Kidney (tissue), 14 donors: ENCODE data around the gene KLHL29. TPM values are rescaled to one million over a fixed set of nuclear protein-coding genes. Genes with fewer than 3 reads are reported as not detected.

ENCODE experiments used
- DNase-seq, 5 donors: peaks; one replicate each; pipeline ENCODE4 v3.0.0-alpha.2; 2013 to 2020
- FAIRE-seq: peaks from 2 replicates; lab custom pipeline; 2012; peaks lifted over from hg19 to GRCh38; lab: Jason Lieb, UNC
- H3K27ac ChIP-seq, 2 donors: one replicate each; pipeline ENCODE4 v1.7.0; 2013; ENCODE audit warnings: low read depth in 2 of 2, low read length in 2 of 2, inconsistent platforms in 1 of 2
- H3K27me3 ChIP-seq: one replicate; pipeline ENCODE4 v1.7.1; 2013; ENCODE audit warnings: low read length, inconsistent platforms; ENCODE audit not compliant: control insufficient read depth, insufficient read depth
- H3K36me3 ChIP-seq, 3 donors: one replicate each; pipeline versions ENCODE4 v1.7.0 to v1.7.1; 2013; ENCODE audit warnings: low read length in 3 of 3, control low read depth in 1 of 3, inconsistent platforms in 1 of 3; ENCODE audit not compliant: insufficient read depth in 3 of 3, control insufficient read depth in 2 of 3
- H3K4me1 ChIP-seq, 3 donors: one replicate each; pipeline versions ENCODE4 v1.7.0 to v1.7.1; 2013; ENCODE audit warnings: low read length in 3 of 3, inconsistent platforms in 1 of 3, low read depth in 1 of 3; ENCODE audit not compliant: control insufficient read depth in 2 of 3, insufficient read depth in 2 of 3
- H3K4me3 ChIP-seq, 3 donors: one replicate each; pipeline versions ENCODE4 v1.7.0 to v1.8.1; 2013; ENCODE audit warnings: low read length in 3 of 3, control low read depth in 1 of 3, inconsistent platforms in 1 of 3
- H3K9ac ChIP-seq, 3 donors: one replicate each; pipeline versions ENCODE4 v1.7.0 to v1.7.1; 2013; ENCODE audit warnings: low read length in 3 of 3, control low read depth in 1 of 3, inconsistent platforms in 1 of 3
- H3K9me3 ChIP-seq, 3 donors: one replicate each; pipeline versions ENCODE4 v1.7.0 to v1.7.1; 2013; ENCODE audit warnings: low read length in 3 of 3, control low read depth in 1 of 3, inconsistent platforms in 1 of 3; ENCODE audit not compliant: control insufficient read depth in 2 of 3, insufficient read depth in 1 of 3
- intact Hi-C: fragments of 100-400 bp; cut with DNase I; formaldehyde crosslinking; loops from one replicate; pipeline ENCODE4 v1.11.1; 2022
- polyA plus RNA-seq: library from polyadenylated mRNA; stranded (reverse); fragments of 350-450 nt; fragmentation: Illumina TruSeq; extraction: RNeasy Lipid Tissue Mini Kit (QIAGEN cat#74804); gene quantifications from one replicate; pipeline ENCODE4 v1.2.3, GENCODE V29; 2014; ENCODE audit warnings: low read depth, low replicate concordance; ENCODE audit not compliant: insufficient read depth
- total RNA-seq: library from RNA; stranded (reverse); fragmentation: NEBNext Ultra II Directional; extraction: Animal tissue kit (Norgen Biotek cat#: 25700); gene quantifications from one replicate; pipeline ENCODE4 v1.2.1, GENCODE V29; 2021
- TF ChIP-seq, protein P1 (sequence below): IDR thresholded peaks from 3 replicates; pipeline ENCODE4 v1.5.1; 2012; ENCODE audit warnings: mild to moderate bottlenecking, moderate library complexity, borderline replicate concordance; ENCODE audit not compliant: insufficient read depth; ENCODE audit errors: extremely low read depth
- donor health status: control.
- donor health status: control.
- donor health status: control.
- donor health status: control.
- donor health status: control.
- donor health status: DM: yes; HTN: yes; CAD: no.
- donor health status: Normal renal cell carcinoma (clear cell type).

KLHL29 gene
- total and polyA plus RNA-seq, 2 donors from 2014 or later, result 1.5 to 10.5 TPM

DNA sequence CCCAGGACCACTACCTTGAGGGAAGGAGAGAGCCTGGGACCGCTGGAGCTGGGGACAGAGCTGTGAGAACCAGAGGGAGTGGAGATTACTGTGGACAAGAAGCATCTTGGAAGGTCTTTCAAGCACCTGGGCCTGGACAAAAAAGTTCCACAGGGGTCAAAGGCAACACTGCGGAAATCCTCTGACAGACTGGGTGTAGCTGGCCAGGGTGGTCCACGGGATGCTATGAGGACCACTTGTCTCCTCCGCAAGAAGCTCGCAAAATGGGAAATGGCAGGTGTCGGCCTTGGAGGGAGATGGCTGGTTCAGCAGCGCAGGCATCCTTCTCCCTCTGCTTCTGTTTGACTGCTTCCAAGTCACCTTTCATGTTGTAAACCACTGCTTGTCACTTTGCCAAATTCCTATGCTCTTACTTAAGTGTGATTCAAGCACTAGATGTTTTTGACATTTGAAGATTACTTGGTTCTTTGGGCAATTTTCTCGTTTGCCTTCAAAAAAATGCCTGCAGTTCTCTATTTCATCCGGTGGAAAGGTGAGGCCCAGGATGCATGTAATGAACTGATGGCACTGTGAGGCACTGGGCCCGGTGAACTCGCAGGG lies 27.7 kb downstream of the KLHL29 start:
- Histone ChIP-seq H3K27me3 (no peaks in the 10 kb centered on the region), H3K36me3 (no peaks in the 10 kb centered on the region), H3K27ac (no peak overlapping the region), H3K4me3 (no peak overlapping the region), H3K9me3 (no peaks in the 10 kb centered on the region), H3K9ac (no peak overlapping the region), H3K4me1 (no peaks in the 10 kb centered on the region)
- FAIRE-seq (no peak), DNase-seq (no peak)
- intact Hi-C loops, result no loop called here
- TF ChIP-seq, protein P1, sequence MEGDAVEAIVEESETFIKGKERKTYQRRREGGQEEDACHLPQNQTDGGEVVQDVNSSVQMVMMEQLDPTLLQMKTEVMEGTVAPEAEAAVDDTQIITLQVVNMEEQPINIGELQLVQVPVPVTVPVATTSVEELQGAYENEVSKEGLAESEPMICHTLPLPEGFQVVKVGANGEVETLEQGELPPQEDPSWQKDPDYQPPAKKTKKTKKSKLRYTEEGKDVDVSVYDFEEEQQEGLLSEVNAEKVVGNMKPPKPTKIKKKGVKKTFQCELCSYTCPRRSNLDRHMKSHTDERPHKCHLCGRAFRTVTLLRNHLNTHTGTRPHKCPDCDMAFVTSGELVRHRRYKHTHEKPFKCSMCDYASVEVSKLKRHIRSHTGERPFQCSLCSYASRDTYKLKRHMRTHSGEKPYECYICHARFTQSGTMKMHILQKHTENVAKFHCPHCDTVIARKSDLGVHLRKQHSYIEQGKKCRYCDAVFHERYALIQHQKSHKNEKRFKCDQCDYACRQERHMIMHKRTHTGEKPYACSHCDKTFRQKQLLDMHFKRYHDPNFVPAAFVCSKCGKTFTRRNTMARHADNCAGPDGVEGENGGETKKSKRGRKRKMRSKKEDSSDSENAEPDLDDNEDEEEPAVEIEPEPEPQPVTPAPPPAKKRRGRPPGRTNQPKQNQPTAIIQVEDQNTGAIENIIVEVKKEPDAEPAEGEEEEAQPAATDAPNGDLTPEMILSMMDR, result no peak

DNA sequence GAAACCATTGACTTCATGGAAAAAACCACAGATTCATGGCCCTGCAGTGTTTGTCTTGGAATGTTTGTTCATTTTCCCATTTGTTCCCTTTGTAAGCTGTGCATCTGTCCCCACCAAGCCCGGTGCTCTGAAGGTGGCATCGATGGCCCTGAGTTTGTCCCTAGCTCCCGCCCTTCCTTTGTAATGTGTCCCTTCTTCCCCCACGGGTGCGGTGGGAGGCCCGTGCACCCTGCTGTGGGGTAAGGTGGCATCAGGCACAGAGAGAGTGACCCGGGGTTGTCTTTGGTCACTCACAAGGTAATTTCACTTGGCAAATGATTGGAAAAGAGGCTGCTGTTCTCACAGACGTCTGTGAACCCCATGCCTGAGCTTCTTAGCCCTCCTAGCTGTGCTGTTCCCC lies 28.7 kb downstream of the KLHL29 start:
- peak in 1 of 5 donors; percentile 20 for DNase-seq

DNA sequence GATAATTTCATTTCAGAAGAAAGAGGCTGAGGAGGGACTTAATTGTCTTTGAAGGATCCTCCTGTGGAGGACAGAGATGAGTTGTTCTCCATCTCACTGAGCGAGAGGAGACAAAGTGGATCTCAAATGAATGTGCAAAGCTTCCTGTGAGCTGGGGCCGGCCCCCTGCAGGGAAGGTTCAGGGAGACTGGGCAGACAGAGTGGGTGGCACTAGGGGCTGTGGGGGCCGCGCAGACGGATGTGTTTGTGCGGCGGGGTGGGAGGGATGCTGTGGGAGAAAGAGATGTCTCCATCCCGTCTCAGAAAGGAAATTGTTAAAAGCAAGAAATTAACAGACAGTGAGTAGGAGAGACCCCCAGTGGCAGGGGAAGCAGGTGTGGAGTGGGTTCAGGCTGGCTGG lies 29.1 kb downstream of the KLHL29 start:
- Histone ChIP-seq H3K4me1 (peaks cover 4 to 5% (median 5%) of the 10 kb centered on the region in 3 donors), H3K36me3 (no peaks in the 10 kb centered on the region), H3K27ac (no peak overlapping the region), H3K4me3 (no peak overlapping the region), H3K27me3 (no peaks in the 10 kb centered on the region), H3K9ac (no peak overlapping the region), H3K9me3 (no peaks in the 10 kb centered on the region)
- TF ChIP-seq, protein P1, result no peak
- intact Hi-C loops, result no loop called here
- DNase-seq, result peak in 1 of 5 donors; percentile 26
- no peak for FAIRE-seq

More for the DNA sequence above, 28.7 kb downstream of the KLHL29 start:
- Histone ChIP-seq H3K9ac (no peak overlapping the region), H3K27ac (no peak overlapping the region), H3K27me3 (no peaks in the 10 kb centered on the region), H3K36me3 (no peaks in the 10 kb centered on the region), H3K9me3 (no peaks in the 10 kb centered on the region), H3K4me1 (peaks cover 2 to 4% (median 2%) of the 10 kb centered on the region in 3 donors), H3K4me3 (no peak overlapping the region)
- TF ChIP-seq, protein P1, result no peak
- no peak for FAIRE-seq
- intact Hi-C loops, result no loop called here
